OCI-LY1 (cell line): ENCODE data around the gene KIF17.

ENCODE experiments used
- EZH2 ChIP-seq: fragments of 200-600 bp; sonication (generic), shearing (Covaris generic); IDR thresholded peaks from 2 replicates; pipeline ENCODE4 v1.8.0; 2017; ENCODE audit warnings: borderline replicate concordance, mixed run types, mild to moderate bottlenecking, antibody characterized with exemption, low read length, moderate library complexity, mixed read lengths
- TF ChIP-seq, protein P1 (sequence below): fragments of 200-600 bp; sonication (generic), shearing (Covaris generic); IDR thresholded peaks from 2 replicates; pipeline ENCODE4 v1.5.1; 2017; ENCODE audit warnings: mild to moderate bottlenecking, antibody characterized with exemption, low read length, moderate library complexity, mixed read lengths

DNA sequence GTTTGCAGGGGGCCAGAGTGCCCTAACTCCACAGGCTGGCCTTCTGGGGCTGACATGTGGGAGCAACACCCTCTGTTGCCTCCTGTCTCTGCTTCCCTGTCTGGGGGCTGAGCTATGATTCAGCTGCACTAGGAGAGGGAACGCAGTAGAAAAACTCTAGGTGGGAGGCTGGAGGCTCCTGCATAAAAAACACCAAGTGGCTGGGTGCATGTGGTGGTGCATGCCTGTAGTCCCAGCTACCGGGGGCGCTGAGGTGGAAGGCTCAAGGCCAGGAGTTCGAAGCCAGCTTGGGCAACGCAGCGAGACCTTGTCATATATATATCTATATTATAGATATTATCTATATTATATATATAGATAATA lies 5.6 kb downstream of the KIF17 start:
- TF ChIP-seq, protein P1, sequence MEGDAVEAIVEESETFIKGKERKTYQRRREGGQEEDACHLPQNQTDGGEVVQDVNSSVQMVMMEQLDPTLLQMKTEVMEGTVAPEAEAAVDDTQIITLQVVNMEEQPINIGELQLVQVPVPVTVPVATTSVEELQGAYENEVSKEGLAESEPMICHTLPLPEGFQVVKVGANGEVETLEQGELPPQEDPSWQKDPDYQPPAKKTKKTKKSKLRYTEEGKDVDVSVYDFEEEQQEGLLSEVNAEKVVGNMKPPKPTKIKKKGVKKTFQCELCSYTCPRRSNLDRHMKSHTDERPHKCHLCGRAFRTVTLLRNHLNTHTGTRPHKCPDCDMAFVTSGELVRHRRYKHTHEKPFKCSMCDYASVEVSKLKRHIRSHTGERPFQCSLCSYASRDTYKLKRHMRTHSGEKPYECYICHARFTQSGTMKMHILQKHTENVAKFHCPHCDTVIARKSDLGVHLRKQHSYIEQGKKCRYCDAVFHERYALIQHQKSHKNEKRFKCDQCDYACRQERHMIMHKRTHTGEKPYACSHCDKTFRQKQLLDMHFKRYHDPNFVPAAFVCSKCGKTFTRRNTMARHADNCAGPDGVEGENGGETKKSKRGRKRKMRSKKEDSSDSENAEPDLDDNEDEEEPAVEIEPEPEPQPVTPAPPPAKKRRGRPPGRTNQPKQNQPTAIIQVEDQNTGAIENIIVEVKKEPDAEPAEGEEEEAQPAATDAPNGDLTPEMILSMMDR: no peak
- TF ChIP-seq EZH2: no peak
